ENCODE measurements around the gene FHL1. TPM values are rescaled to one million over a fixed set of nuclear protein-coding genes. Genes with fewer than 3 reads are reported as not detected.

Gene FHL1
- total and polyA plus RNA-seq, 2 of the 4 experiments (the other 2 are of a cell fraction) = 69.4 to 72.9 TPM

DNA sequence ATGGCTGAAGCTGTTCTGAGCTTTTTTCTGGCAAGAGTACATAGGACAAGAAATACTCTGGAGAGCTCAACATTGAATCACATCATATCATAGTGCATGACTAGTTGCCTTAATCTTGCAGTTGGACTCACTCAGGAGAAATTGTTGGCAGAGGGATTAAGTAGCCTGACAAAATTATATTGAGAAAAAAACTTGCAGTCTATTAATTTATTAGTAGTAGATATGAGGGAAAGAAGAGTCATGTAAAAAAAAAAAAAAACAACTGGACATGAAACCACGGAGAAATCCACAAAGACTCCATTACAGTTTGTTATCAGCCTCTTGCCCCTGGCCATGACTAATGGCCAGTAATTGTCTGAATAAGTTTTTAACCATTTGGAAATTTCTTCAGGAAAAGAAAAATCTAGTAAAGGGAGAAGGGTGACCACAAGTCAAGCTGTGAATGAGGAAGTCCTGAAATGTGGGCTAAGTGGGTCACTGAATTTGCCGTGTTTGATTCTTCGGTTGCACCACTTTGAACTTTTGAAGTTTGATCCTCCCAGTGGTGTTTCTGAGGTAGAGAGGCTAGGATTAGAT is 45.6 kb downstream of the FHL1 start:
- Histone ChIP-seq H2BK15ac (ENCODE audit: low read depth, low read length) (no peak overlapping the region), H2AK5ac (ENCODE audit: low read depth, low read length) (no peak overlapping the region), H4K20me1 (ENCODE audit: insufficient read depth, low read length) (no peaks in the 10 kb centered on the region), H3K4me1 (ENCODE audit: control insufficient read depth, insufficient read depth, low read length) (0 out of 2 replicates have a peak, but pooled peaks cover 2% of the 10 kb centered on the region), H3K18ac (ENCODE audit: low read depth, low read length) (peak overlapping the region; percentile 55; the same call in 1 of the 2 replicates), H2BK5ac (ENCODE audit: low read depth, low read length, poor library complexity, severe bottlenecking) (peak overlapping the region; percentile 68), H3K9me1 (ENCODE audit: insufficient read depth, low read length) (peaks cover 6% of the 10 kb centered on the region; the same call in 1 of the 2 replicates), H3K9ac (ENCODE audit: low read depth, low read length) (no peak overlapping the region), H3K23ac (ENCODE audit: low read depth, low read length) (no peak overlapping the region; the same call in 1 of the 2 replicates), H3K14ac (replicated peaks; ENCODE audit: low read depth, low read length) (no peak overlapping the region), H3K36me3 (ENCODE audit: control insufficient read depth, insufficient read depth, low read length) (peaks cover 3% of the 10 kb centered on the region; the same call in 1 of the 2 replicates), H4K91ac (ENCODE audit: insufficient read depth, low read depth, low read length) (no peak overlapping the region), H3K27me3 (ENCODE audit: control insufficient read depth, insufficient read depth, low read length) (peaks cover 2% of the 10 kb centered on the region), H2AK9ac (replicated peaks; ENCODE audit: low read depth, low read length, poor library complexity) (no peak overlapping the region), H3K4ac (ENCODE audit: low read depth, low read length) (no peak overlapping the region), H3K56ac (ENCODE audit: extremely low read depth, insufficient read depth, low read length) (no peak overlapping the region), H3K79me1 (ENCODE audit: low read depth in 1 of 2, low read length in 2 of 2) (peaks cover 10% of the 10 kb centered on the region in 2 experiments; a peak in 3 of 4 replicates), H2BK20ac (ENCODE audit: low read depth, low read length) (no peak overlapping the region), H4K8ac (ENCODE audit: low read depth in 2 of 2, low read length in 2 of 2) (no peak overlapping the region; a peak in 2 of 4 replicates), H2AFZ (replicated peaks; ENCODE audit: low read length, poor library complexity) (no peak overlapping the region), H3K4me2 (ENCODE audit: low read depth, low read length) (peak overlapping the region; percentile 71; the same call in 1 of the 2 replicates), H3K27ac (ENCODE audit: insufficient read depth, low read length) (no peak overlapping the region), H3K4me3 (ENCODE audit: insufficient read depth, low read depth, low read length) (no peak overlapping the region), H2BK120ac (ENCODE audit: low read depth, low read length) (no peak overlapping the region), H3K9me3 (ENCODE audit: control insufficient read depth, insufficient read depth, low read length) (no peaks in the 10 kb centered on the region), H4K5ac (ENCODE audit: low read depth, low read length) (no peak overlapping the region)
- ATAC-seq (ENCODE audit: low read depth) (peak; percentile 56), DNase-seq (peak; percentile 68)
- no CpG with 5 or more reads among the region's 3 CpGs for WGBS, 2 experiments (ENCODE audit: extremely low coverage in 2 of 2, insufficient read length in 1 of 2)
- TF ChIP-seq RFX5 (IDR thresholded peaks at IDR 0.05; ENCODE audit: low read depth, low read length) (no peak), FOS (IDR thresholded peaks at IDR 0.05; ENCODE audit: low read depth, low read length) (no peak), SMC3 (IDR thresholded peaks at IDR 0.05; ENCODE audit: low read depth, low read length) (no peak), BHLHE40 (IDR thresholded peaks at IDR 0.05; ENCODE audit: low read depth, low read length) (no peak), MXI1 (IDR thresholded peaks at IDR 0.05; ENCODE audit: borderline replicate concordance, low read depth, low read length) (no peak), CEBPB (IDR thresholded peaks at IDR 0.05; ENCODE audit: low read depth, low read length) (no peak), MAFK (IDR thresholded peaks at IDR 0.05; ENCODE audit: low read depth, low read length) (no peak), POLR2A (IDR thresholded peaks at IDR 0.05; ENCODE audit: low read depth, low read length) (no peak), RAD21 (IDR thresholded peaks at IDR 0.05; ENCODE audit: low read length) (no peak), CHD1 (IDR thresholded peaks at IDR 0.05; ENCODE audit: low read depth, low read length) (no peak), MAZ (IDR thresholded peaks at IDR 0.05; ENCODE audit: borderline replicate concordance, low read depth, low read length) (no peak)
- TF ChIP-seq, protein P1, sequence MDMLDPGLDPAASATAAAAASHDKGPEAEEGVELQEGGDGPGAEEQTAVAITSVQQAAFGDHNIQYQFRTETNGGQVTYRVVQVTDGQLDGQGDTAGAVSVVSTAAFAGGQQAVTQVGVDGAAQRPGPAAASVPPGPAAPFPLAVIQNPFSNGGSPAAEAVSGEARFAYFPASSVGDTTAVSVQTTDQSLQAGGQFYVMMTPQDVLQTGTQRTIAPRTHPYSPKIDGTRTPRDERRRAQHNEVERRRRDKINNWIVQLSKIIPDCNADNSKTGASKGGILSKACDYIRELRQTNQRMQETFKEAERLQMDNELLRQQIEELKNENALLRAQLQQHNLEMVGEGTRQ (IDR thresholded peaks at IDR 0.05; ENCODE audit: low read depth, low read length) = no peak
- in situ Hi-C loops (cut with MboI; ENCODE audit: low sequenced_read_pairs) = no loop called here
- no TSS peak for BruUV-seq (replicated peaks)
- dilution Hi-C loops (cut with HindIII; ENCODE audit: low sequenced_read_pairs, unreplicated experiment) = no loop called here
- POLR2A ChIA-PET (ENCODE audit: unreplicated experiment) = no interaction called here
- intact Hi-C loops (cut with micrococcal nuclease) = no loop called here
- CTCF ChIA-PET = no interaction called here
